ENCODE results near the gene OR51S1. TPM values are rescaled to one million over a fixed set of nuclear protein-coding genes. Genes with fewer than 3 reads are reported as not detected.

Gene OR51S1
- not detected in 2 replicates for total RNA-seq

GRCh38 chr11:4848908-4849532 lies at the start of gene OR51S1:
OR51S1 (minus strand) TSS chr11:4849208; CDS start chr11:4849208, 0 bp downstream.

GRCh38 chr11:4881860-4882500 lies 33.0 kb upstream of the OR51S1 start, which contains the start of gene OR51T1:
OR51T1 (plus strand) TSS chr11:4881900; CDS start chr11:4881900, 0 bp downstream.

GRCh38 chr11:4821021-4821420 lies 28.0 kb downstream of the OR51S1 start, which contains the start of gene OR51F2:
OR51F2 (plus strand) TSS chr11:4821321; CDS start chr11:4821422, 101 bp downstream.

GRCh38 chr11:4804280-4804679 lies 44.7 kb downstream of the OR51S1 start, which contains the start of gene OR52R1:
OR52R1 (minus strand) TSS chr11:4804380; CDS start chr11:4804380, 0 bp downstream.

Other genes with a start within 250 kb of the OR51S1 start
- gene TRIM68, start 241.0 kb downstream of the OR51S1 start, total RNA-seq: 5.8 and 7.2 TPM in 2 replicates
- gene OR51D1, start 211.7 kb downstream of the OR51S1 start, total RNA-seq: not detected in 2 replicates
- not detected in 2 replicates for gene OR51E1, start 205.2 kb downstream of the OR51S1 start, total RNA-seq
- gene OR51E2, start 151.4 kb downstream of the OR51S1 start, total RNA-seq: under 0.01 TPM in 1 of 2 replicates, not detected in the other
- not detected in 2 replicates for gene MMP26, start 144.4 kb downstream of the OR51S1 start, total RNA-seq
- gene OR51F1, start 79.3 kb downstream of the OR51S1 start, total RNA-seq: not detected in 2 replicates
- not detected in 2 replicates for gene OR52R1, start 44.8 kb downstream of the OR51S1 start, total RNA-seq
- gene OR51F2, start 27.9 kb downstream of the OR51S1 start, total RNA-seq: not detected in 2 replicates
- gene OR51T1, start 32.7 kb upstream of the OR51S1 start, total RNA-seq: not detected in 2 replicates
- not detected in 2 replicates for gene OR51A7, start 54.6 kb upstream of the OR51S1 start, total RNA-seq
- gene OR51G2, start 70.1 kb upstream of the OR51S1 start, total RNA-seq: not detected in 2 replicates
- not detected in 2 replicates for gene OR51G1, start 75.1 kb upstream of the OR51S1 start, total RNA-seq
- not detected in 2 replicates for gene OR51A4, start 98.4 kb upstream of the OR51S1 start, total RNA-seq
- not detected in 2 replicates for gene OR51A2, start 106.5 kb upstream of the OR51S1 start, total RNA-seq
- gene OR51L1, start 145.6 kb upstream of the OR51S1 start, total RNA-seq: not detected in 2 replicates
- gene OR52J3, start 197.3 kb upstream of the OR51S1 start, total RNA-seq: not detected in 2 replicates
- not detected in 2 replicates for gene OR52E2, start 210.4 kb upstream of the OR51S1 start, total RNA-seq
- not detected in 2 replicates for gene OR52E1, start 220.4 kb upstream of the OR51S1 start, total RNA-seq